ENCODE measurements around the gene EXOG.
A peak's percentile ranks its signal among the peaks of the same experiment; 100 is the strongest.

- TF ChIP-seq CTCF (IDR thresholded peaks at IDR 0.05) (peak in 1 of 7 experiments; percentile 10), POLR2A (IDR thresholded peaks at IDR 0.05) (peak in 2 of 3 donors; percentile 20 to 25)
These were observed 41.8 kb upstream of the EXOG start for GRCh38 chr3:38454178-38454883.
